Measurements from ENCODE around the gene FAM43B. TPM values are rescaled to one million over a fixed set of nuclear protein-coding genes. Genes with fewer than 3 reads are reported as not detected.

FAM43B gene
- polyA plus RNA-seq, 2 of the 4 experiments (the other 2 are of a cell fraction): 0.76 to 6.9 TPM

DNA sequence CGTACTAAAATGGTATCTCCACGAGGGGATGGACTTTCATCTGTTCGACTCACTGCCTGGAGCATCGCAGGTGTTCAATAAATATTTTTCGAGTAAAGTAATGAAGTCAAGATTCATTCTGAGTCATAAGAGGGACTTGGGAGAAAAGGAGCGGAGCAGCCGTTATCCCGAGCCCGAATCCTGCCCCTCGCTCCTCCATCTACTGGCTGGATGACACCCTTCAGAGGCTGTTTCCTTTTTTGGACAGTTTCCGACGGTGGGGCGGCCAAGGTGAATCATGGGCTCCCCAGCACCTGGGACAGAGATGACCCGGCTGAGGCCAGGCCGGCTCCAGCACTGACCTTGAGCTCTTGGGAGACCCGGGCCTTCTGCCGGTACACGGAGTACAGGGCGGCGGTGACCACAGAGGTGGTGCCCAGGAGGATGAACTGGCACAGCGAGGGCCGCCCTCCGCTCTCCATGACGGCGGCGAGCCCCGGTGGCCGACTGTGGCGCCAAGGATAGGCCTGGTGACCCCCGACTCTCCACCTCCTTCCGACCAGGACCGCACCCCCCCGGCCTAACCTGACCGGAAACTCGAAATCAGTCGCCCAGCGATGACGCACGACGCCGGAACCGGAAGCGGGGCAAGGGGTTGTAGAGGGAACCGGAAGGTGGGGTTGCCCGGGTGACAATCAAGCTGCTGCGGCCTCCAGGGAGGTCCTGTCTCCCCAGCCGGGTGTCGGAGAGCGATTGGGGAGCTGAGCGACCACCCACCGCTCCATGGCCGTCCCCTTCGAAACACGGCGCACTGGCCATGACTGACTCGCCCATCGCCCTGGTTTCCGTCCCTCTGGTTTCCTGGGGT lies 44.6 kb upstream of the FAM43B start, which contains the start of gene MUL1 (continued):
- TF ChIP-seq CBX2 (IDR thresholded peaks at IDR 0.05; ENCODE audit: borderline replicate concordance, low read depth) (no peak), PBX3 (IDR thresholded peaks at IDR 0.05) (no peak), TP53 (CRISPR knock-in tag; IDR thresholded peaks at IDR 0.05) (no peak), HOXB5 (CRISPR knock-in tag; IDR thresholded peaks at IDR 0.05) (no peak), FOSB (CRISPR knock-in tag; IDR thresholded peaks at IDR 0.05) (no peak)
- TF ChIP-seq, protein P1, sequence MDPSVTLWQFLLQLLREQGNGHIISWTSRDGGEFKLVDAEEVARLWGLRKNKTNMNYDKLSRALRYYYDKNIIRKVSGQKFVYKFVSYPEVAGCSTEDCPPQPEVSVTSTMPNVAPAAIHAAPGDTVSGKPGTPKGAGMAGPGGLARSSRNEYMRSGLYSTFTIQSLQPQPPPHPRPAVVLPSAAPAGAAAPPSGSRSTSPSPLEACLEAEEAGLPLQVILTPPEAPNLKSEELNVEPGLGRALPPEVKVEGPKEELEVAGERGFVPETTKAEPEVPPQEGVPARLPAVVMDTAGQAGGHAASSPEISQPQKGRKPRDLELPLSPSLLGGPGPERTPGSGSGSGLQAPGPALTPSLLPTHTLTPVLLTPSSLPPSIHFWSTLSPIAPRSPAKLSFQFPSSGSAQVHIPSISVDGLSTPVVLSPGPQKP (IDR thresholded peaks at IDR 0.05; ENCODE audit: low read depth, low read length): no peak
- TF ChIP-seq, protein P2, sequence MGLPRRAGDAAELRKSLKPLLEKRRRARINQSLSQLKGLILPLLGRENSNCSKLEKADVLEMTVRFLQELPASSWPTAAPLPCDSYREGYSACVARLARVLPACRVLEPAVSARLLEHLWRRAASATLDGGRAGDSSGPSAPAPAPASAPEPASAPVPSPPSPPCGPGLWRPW (IDR thresholded peaks at IDR 0.05): no peak

DNA sequence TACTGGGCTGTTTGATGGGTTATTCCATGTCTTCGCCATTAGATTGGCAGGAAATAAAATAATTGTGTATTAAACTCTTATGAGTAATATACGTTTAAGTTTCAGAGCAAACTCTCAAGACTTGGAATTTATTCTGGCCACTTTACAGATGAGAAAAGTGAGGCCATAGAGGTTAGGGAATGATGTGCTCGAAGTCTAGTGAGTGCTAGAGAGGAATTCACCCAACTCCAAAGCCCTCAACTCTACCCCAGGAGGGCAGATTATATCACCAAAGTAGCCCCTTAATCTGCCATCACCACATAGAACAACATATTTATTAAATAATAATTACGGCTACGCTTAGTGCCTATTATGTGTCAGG lies 44.0 kb upstream of the FAM43B start:
- H3K9me3 ChIP-seq: no peaks in the 10 kb centered on the region
- TF ChIP-seq EHMT2 (IDR thresholded peaks at IDR 0.05; ENCODE audit: low read depth) (no peak), HDAC2 (IDR thresholded peaks at IDR 0.05) (no peak), REST (IDR thresholded peaks at IDR 0.05) (no peak), ATOH8 (CRISPR knock-in tag; IDR thresholded peaks at IDR 0.05; ENCODE audit: low read depth) (no peak), MYC (IDR thresholded peaks at IDR 0.05; ENCODE audit: borderline replicate concordance, low read length) (no peak), RNF2 (IDR thresholded peaks at IDR 0.05; ENCODE audit: borderline replicate concordance, low read depth) (no peak), KDM5A (IDR thresholded peaks at IDR 0.05) (no peak), POLR2AphosphoS2 (conservative IDR thresholded peaks at IDR 0.05; ENCODE audit: low read length) (no peak), PBX3 (IDR thresholded peaks at IDR 0.05) (no peak), ZC3H11A (IDR thresholded peaks at IDR 0.05) (no peak)
- peak overlapping the region; percentile 84 to 89 for H3K27ac ChIP-seq
- DNase-seq (ENCODE audit: low read depth in 1 of 2, low spot score in 1 of 2) (no peak), ATAC-seq (no peak), FAIRE-seq (no peak)
- H3K4me3 ChIP-seq: peak overlapping the region; percentile 87
- ChIA-PET CTCF (interaction anchor here (0.9 to 2.9 kb wide), 4 partner anchors 9 to 146 kb away, joined by 3 to 8 read pairs (median 3); no protein-coding TSS in a partner anchor), POLR2A (interaction anchor here (0.5 to 1.3 kb wide), 3 partner anchors 23 to 953 kb away, joined by 3 to 13 read pairs (median 4); partner anchors contain the start of genes CAMK2N1 and DDOST)
- peak overlapping the region; percentile 88 for H3K4me2 ChIP-seq
- 57% methylated on average over 5 of the region's 5 CpGs for WGBS (ENCODE audit: missing lambda C conversion rate)
- peaks cover 9% of the 10 kb centered on the region; the same call in 2 of the 3 replicates for H3K4me1 ChIP-seq
